ENCODE results near the gene DNAJC12.

DNA sequence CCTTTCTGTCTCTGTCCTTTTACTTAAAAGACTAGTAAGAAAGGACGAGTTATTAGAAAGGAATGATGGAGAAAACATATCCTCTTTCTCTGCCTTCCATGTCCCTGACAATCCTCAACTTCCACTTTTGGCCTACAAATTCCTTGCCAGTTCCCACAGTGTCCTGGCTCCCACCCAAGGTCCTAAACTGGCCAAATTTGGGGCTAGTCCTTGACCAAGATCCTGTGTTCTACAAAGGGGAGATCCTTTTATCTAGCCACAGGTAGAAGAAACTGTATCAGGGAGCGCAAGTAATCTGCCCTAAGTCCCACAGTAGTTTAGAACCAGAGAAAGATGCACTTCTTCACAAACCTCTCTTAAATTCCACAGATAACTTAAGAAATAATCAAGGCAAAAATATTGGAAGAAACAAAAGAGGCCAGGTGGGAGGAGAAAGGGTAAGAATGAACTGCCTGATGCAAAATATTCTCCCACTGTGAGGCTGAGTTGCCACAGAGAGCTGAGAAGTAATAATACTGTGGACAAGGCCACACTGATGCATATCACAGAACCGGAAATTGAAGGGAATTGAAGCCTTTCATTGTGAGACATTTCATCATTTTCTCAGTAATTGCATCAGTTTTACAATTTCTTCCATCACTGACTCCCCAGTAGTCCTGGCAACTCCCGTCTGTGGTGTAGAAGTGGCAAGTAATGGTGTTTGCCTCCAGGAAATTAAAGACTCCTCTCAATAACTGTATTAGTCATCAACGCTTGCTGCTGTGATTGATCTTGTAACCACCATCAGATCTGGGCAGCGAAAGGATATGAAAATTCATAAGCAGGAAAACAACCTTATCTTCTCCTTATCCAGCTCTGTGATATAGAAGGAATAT lies 47.2 kb downstream of the DNAJC12 start:
- TF ChIP-seq, protein P1, sequence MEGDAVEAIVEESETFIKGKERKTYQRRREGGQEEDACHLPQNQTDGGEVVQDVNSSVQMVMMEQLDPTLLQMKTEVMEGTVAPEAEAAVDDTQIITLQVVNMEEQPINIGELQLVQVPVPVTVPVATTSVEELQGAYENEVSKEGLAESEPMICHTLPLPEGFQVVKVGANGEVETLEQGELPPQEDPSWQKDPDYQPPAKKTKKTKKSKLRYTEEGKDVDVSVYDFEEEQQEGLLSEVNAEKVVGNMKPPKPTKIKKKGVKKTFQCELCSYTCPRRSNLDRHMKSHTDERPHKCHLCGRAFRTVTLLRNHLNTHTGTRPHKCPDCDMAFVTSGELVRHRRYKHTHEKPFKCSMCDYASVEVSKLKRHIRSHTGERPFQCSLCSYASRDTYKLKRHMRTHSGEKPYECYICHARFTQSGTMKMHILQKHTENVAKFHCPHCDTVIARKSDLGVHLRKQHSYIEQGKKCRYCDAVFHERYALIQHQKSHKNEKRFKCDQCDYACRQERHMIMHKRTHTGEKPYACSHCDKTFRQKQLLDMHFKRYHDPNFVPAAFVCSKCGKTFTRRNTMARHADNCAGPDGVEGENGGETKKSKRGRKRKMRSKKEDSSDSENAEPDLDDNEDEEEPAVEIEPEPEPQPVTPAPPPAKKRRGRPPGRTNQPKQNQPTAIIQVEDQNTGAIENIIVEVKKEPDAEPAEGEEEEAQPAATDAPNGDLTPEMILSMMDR (conservative IDR thresholded peaks at IDR 0.05; ENCODE audit: low read length), result no peak
- TF ChIP-seq EZH2phosphoT487 (IDR thresholded peaks at IDR 0.05; ENCODE audit: borderline replicate concordance, low read depth, low read length), result no peak

Measured in OCI-LY7 (cell line).